Lower leg skin (tissue), 3 donors: ENCODE measurements around the gene OAS2.

Source experiments
- CTCF ChIP-seq, 3 donors: fragments of 450-650 bp; IDR thresholded peaks; one replicate each; pipeline ENCODE4 v1.5.1; 2016; ENCODE audit warnings: antibody characterized with exemption in 3 of 3, mild to moderate bottlenecking in 3 of 3, moderate library complexity in 2 of 3
- POLR2A ChIP-seq, 2 donors: fragments of 450-650 bp; IDR thresholded peaks; one replicate each; pipeline ENCODE4 v1.6.1; 2016 to 2017; ENCODE audit warnings: antibody characterized with exemption in 2 of 2, mild to moderate bottlenecking in 1 of 2, moderate library complexity in 1 of 2

GRCh38 chr12:113010701-113011100, 32.4 kb downstream of the OAS2 start:
- no peak for TF ChIP-seq POLR2A (IDR thresholded peaks at IDR 0.05)
- no peak for TF ChIP-seq CTCF (IDR thresholded peaks at IDR 0.05)
